GM19395 (cell line): ENCODE results near the gene FAM184A.

ENCODE experiments used
- ATAC-seq: cut with Tn5 transposase; IDR thresholded peaks from one replicate; pipeline ENCODE4 v1.9.1; 2021; ENCODE audit warnings: mild to moderate bottlenecking, moderate library complexity; ENCODE audit not compliant: unreplicated experiment

FAM184A gene

GRCh38 chr6:119060255-119060907 is 18.1 kb downstream of the FAM184A start:
- peak; percentile 47 for ATAC-seq

- no peak for ATAC-seq
Measured at GRCh38 chr6:119055069-119055468, 23.4 kb downstream of the FAM184A start.

DNA sequence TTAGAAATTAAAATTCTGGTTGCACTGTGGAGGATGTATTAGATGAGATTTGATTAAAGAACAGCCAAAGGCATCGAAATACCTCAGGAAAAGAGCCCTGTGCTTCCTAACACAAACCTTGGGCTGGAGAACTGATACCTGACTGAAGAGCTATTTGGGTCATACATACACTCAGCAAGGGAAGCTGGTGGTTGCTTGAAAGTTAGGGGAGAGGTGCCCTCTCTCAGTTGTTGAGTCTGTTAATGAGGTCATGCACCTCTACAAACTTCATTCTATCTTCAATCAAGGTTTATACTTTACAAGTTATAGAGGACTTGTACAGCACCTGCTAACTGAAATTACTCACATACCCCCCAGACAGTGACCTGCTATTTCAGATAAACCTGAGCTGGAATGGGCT is 25.5 kb downstream of the FAM184A start:
- ATAC-seq = peak; percentile 37

DNA sequence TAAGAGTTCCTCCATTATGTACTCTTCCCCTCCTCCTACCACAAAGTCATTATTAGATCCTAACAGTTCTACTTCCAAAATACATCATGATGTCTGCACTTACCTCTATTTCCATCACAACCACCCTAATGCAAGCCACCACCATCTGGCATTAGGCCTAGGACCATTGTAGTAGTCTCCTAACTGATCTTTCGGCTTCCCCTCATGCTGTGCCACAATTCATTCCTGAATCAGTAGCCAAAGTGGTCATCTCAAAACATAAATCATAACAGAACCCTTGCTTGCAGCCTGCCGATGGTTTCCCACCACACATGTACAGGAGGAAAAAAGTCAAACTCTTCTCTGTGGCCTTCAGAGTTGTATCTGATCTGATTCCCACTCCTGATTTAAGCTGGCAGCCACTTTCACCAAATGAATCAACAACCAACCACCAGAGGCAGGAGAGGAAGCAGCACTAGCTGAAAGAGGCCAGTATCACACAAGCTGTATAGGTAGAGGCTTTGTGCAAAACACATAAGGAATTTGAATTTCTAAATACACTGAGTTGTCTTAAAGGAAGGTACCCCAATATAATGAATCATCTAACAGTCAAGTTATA is 26.1 kb downstream of the FAM184A start:
- ATAC-seq = peak; percentile 74

GRCh38 chr6:119044255-119044654 is 34.2 kb downstream of the FAM184A start:
- no peak for ATAC-seq

DNA sequence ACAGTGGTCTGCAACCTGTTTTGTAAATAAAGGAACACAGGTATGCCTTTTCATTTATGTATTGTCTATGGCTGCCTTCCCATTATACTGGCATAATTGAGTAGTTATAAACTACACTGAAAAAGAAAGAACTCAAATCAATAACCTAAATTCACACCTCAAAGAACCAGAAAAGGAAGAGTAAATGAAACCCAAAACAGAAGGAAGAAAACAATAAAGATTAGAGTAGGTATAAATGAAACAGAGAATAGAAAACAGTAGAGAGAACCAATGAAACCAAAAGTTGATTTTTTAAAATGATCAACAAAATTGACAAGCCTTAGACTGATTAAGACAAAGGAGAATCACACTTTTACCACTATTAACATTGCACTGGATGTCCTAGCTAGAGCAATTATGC is 34.7 kb downstream of the FAM184A start:
- ATAC-seq = peak; percentile 82

GRCh38 chr6:119043265-119043664 is 35.2 kb downstream of the FAM184A start:
- peak; percentile 11 for ATAC-seq

- no peak for ATAC-seq
Measured at GRCh38 chr6:119040636-119041035, 37.8 kb downstream of the FAM184A start.

- ATAC-seq = no peak
Measured at GRCh38 chr6:119040229-119040628, 38.2 kb downstream of the FAM184A start.

DNA sequence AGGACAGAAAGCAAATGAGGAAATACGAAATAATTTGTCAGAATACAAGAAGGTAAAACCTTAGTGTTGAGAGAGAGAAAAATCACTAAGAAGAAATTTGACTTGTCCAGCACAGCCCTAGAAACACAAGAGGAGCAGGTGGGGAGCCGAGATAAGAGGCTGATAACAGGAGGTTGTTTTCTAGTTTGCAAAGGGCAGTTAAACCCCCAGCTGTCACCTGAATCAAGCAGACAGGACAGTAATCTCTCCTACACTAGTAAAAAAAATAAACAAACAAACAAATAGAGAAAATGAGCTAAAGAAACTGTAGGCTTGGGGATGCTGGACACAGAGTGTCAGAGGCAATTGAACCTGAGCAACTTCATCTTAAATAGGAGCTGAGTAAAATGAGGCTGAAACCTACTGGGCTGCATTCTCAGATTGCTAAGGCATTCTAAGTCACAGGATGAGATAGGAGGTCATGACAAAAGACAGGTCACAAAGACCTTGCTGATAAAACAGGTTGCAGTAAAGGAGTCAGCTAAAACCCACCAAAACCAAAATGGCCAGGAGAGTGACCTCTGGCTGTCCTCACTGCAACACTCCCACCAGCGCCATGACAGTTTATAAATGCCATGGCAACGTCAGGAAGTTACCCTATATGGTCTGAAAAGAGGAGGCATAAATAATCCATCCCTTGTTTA is 40.4 kb downstream of the FAM184A start:
- ATAC-seq = no peak

DNA sequence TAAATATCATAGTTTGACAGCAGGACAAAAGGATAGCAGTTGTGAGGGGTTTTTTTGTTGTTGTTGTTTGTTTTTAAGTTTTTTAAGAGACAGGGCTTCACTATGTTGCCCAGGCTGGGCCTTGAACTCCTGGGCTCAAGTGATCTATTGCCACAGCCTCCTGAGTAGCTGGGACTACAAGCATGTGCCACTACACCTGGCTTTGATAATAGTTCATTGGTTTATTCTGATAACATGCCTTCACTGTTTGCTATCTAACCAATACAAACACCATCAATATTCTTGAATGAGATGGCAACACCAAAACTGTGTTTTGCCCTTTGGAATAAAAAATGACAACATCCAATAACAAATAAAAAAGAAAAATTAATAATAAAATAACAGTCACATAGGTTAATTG is 41.2 kb downstream of the FAM184A start:
- no peak for ATAC-seq

- no peak for ATAC-seq
Measured at GRCh38 chr6:119036081-119036480, 42.4 kb downstream of the FAM184A start.

- no peak for ATAC-seq
Measured at GRCh38 chr6:119035459-119035858, 43.0 kb downstream of the FAM184A start.

- ATAC-seq = no peak
Measured at GRCh38 chr6:119034827-119035458, 43.5 kb downstream of the FAM184A start.

GRCh38 chr6:119032428-119032827 is 46.0 kb downstream of the FAM184A start:
- ATAC-seq = no peak

GRCh38 chr6:119030759-119031158 is 47.7 kb downstream of the FAM184A start:
- ATAC-seq = no peak

DNA sequence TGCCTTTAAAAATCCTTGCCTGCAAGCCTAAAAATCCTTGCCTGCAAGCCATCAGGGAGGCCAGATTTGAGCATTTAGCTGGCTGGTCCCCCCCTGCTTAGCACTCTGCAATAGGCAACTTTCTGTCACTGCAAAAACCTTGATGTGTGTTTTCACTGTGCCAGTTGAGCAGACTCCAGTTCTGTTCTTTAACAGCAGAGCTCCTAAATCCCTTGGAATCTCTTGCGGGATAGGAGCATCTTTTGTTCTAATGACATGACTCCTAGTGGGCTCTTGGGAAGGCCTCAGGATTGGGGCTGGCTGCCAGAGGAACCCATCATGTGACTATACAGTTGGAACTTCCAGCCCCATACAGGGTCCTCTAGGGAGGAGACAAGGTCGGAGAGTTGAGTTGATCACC is 50.4 kb downstream of the FAM184A start:
- no peak for ATAC-seq

- ATAC-seq = no peak
Measured at GRCh38 chr6:119027465-119027864, 51.0 kb downstream of the FAM184A start.

GRCh38 chr6:119026822-119027221 is 51.6 kb downstream of the FAM184A start:
- no peak for ATAC-seq

DNA sequence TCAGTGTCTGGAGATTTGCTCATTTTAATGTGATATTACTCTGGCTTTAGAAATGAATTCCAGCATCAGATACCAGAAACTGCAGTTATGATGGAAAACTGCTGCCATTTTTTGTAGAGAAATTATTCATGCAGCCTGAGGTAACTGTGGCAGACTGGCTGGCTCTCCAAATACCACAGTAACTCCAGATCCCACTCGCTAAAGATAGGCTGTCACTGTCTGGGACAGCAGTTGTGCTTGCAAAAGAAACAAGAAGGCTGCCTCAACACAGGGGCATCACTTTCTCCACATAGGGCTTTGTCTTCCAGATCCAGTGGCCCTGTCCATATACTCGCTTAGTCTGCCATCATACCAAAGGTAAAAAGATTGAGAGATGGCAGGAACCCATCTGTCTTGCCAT is 52.7 kb downstream of the FAM184A start:
- no peak for ATAC-seq

GRCh38 chr6:119024111-119024510 is 54.4 kb downstream of the FAM184A start:
- no peak for ATAC-seq

- ATAC-seq = no peak
Measured at GRCh38 chr6:119022796-119023195, 55.7 kb downstream of the FAM184A start.
